ENCODE measurements around the gene UBE2L3.

DNA sequence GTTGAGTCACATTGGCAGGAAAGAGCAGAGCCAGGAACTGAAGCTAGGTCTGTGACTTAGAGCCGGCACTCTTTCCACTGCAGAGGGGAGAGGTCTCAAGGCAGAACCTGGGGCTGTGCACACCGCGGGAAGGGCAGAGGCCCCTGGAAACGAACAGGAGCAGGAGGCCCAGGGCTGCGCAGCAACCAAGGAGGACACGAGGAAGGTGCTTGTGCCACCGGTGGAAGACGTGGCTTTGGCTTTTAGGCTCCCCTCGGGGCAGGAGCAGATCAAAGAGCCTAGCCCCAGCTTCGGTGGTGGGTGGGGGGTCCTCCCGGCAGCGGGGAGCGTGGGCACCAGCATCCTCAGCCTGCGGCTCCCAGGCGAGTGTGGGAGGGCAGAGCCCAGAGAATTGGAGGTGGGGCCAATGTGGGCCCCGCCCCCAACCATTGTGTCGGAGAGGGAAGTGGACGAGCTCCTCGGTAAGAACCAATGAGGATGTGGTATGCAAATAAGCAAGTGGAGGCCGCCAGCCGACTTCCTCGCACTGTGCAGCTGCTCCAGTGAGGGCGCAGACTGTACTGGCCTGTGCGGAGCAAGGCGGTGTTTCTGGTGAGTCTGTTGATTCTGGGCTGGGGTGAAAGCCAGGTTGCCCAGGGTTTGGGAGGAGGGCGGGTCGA, 64.9 kb downstream of the UBE2L3 start, which contains the start of gene CCDC116:
- TF ChIP-seq CTCF (IDR thresholded peaks at IDR 0.05; ENCODE audit: low read length) (no peak), EZH2 (optimal IDR thresholded peaks at IDR 0.05; ENCODE audit: low read depth, low read length) (no peak)

All from MM.1S (cell line).